ENCODE measurements around the gene FAM120AOS.

DNA sequence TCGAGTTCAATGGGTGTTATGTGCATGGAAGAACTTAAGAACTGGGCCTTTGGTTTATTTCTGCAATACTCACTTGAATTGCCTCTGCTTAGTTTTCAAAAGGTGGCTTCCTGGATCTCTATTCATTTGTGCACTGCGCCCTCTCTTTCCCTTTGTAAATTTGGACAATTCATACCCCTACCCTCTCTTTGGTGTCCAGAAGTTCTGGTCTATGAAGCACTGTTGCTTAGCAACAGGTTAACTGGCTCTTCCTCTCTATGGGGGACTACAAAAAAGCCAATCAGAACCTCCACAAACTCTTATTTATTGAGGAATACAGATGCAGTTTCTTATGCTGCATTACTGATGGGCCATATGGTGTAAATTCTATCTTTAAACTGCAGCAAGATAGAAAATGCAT lies 15.4 kb downstream of the FAM120AOS start:
- no peak for TF ChIP-seq CTCF (IDR thresholded peaks at IDR 0.05; ENCODE audit: low read length)
- TF ChIP-seq EZH2 (IDR thresholded peaks at IDR 0.05; ENCODE audit: borderline replicate concordance, low read length) = no peak

Measured in OCI-LY1 (cell line).